Omental fat pad (tissue), 4 donors: ENCODE data around the gene GPC3. TPM values are rescaled to one million over a fixed set of nuclear protein-coding genes. Genes with fewer than 3 reads are reported as not detected.

Experiments used
- ATAC-seq: fragments of 150-250 bp; one replicate; pipeline ENCODE4 v1.9.1; 2016; ENCODE audit warnings: mild to moderate bottlenecking, moderate library complexity; ENCODE audit not compliant: low FRiP score
- DNase-seq: peaks from one replicate; pipeline ENCODE4 v3.0.0-alpha.2; 2019; ENCODE audit warnings: low spot score
- CTCF ChIP-seq, 3 donors: fragments of 450-650 bp; IDR thresholded peaks; one replicate each; pipeline ENCODE4 v1.5.1; 2016 to 2017; ENCODE audit warnings: antibody characterized with exemption in 3 of 3, mild to moderate bottlenecking in 3 of 3, moderate library complexity in 2 of 3
- total RNA-seq, 4 donors: library from RNA; depleted of rRNA; stranded (reverse); fragments of >200 nt; gene quantifications; one replicate each; pipeline ENCODE4 v1.1.0, GENCODE V29; 2016

GPC3 gene
- total RNA-seq, 4 donors from 2014 or later = 48.9 to 146 (median 77.1) TPM

GRCh38 chrX:133956570-133957340 is 28.6 kb downstream of the GPC3 start:
- DNase-seq (no peak), ATAC-seq (no peak)
- no peak for TF ChIP-seq CTCF (IDR thresholded peaks at IDR 0.05)

- no peak for TF ChIP-seq CTCF (IDR thresholded peaks at IDR 0.05)
- DNase-seq (no peak), ATAC-seq (no peak)
Observed at GRCh38 chrX:133953785-133954355, 31.5 kb downstream of the GPC3 start.

- DNase-seq (no peak), ATAC-seq (no peak)
- no peak for TF ChIP-seq CTCF (IDR thresholded peaks at IDR 0.05)
Observed at GRCh38 chrX:133953078-133953477, 32.3 kb downstream of the GPC3 start.

GRCh38 chrX:133951098-133951497 is 34.3 kb downstream of the GPC3 start:
- ATAC-seq (no peak), DNase-seq (no peak)
- TF ChIP-seq CTCF (IDR thresholded peaks at IDR 0.05) = no peak

- DNase-seq = no peak
- no peak for TF ChIP-seq CTCF (IDR thresholded peaks at IDR 0.05)
- ATAC-seq = no peak
Observed at GRCh38 chrX:133950214-133950613, 35.2 kb downstream of the GPC3 start.

GRCh38 chrX:133948895-133949294 is 36.5 kb downstream of the GPC3 start:
- ATAC-seq (no peak), DNase-seq (no peak)
- no peak for TF ChIP-seq CTCF (IDR thresholded peaks at IDR 0.05)

GRCh38 chrX:133947996-133948395 is 37.4 kb downstream of the GPC3 start:
- ATAC-seq (no peak), DNase-seq (no peak)
- no peak for TF ChIP-seq CTCF (IDR thresholded peaks at IDR 0.05)
